ENCODE results near the gene ZNF750. TPM values are rescaled to one million over a fixed set of nuclear protein-coding genes. Genes with fewer than 3 reads are reported as not detected.

Gene ZNF750
- total RNA-seq, 1 experiment from 2014 or later: 0.14 TPM

GRCh38 chr17:82800885-82801284, 38.9 kb downstream of the ZNF750 start:
- CTCF ChIA-PET: no interaction called here
- peak overlapping the region; percentile 20 for H3K27ac Mint-ChIP-seq (ENCODE audit: unreplicated experiment)
- H3K27me3 ChIP-seq (replicated peaks; ENCODE audit: control insufficient read depth, insufficient read depth, low read length): no peaks in the 10 kb centered on the region
- H3K9me3 Mint-ChIP-seq (ENCODE audit: unreplicated experiment): peaks cover 14% of the 10 kb centered on the region
- H3K9me3 ChIP-seq: no peaks in the 10 kb centered on the region
- intact Hi-C loops (cut with micrococcal nuclease; ENCODE audit: unreplicated experiment): no loop called here
- no peaks in the 10 kb centered on the region for H3K4me1 ChIP-seq
- H3K27me3 Mint-ChIP-seq (ENCODE audit: insufficient read depth, unreplicated experiment): no peaks in the 10 kb centered on the region
- H3K36me3 Mint-ChIP-seq (ENCODE audit: insufficient read depth, unreplicated experiment): peaks cover 47% of the 10 kb centered on the region
- no peaks in the 10 kb centered on the region for H3K4me1 Mint-ChIP-seq (ENCODE audit: low read depth, unreplicated experiment)
- BruUV-seq (replicated peaks): no TSS peak
- no peak for DNase-seq
- POLR2A ChIA-PET: no interaction called here
- H3K4me3 Mint-ChIP-seq (ENCODE audit: unreplicated experiment): no peak overlapping the region
- no peak overlapping the region for H3K4me3 ChIP-seq (ENCODE audit: low read depth, low read length)
- no peak for TF ChIP-seq CTCF (IDR thresholded peaks at IDR 0.05; ENCODE audit: insufficient read depth in 1 of 2, low read depth in 1 of 2, low read length in 1 of 2, severe bottlenecking in 1 of 2, unreplicated experiment in 1 of 2)
- peaks cover 5% of the 10 kb centered on the region for H3K36me3 ChIP-seq (ENCODE audit: control insufficient read depth, insufficient read depth, low read length)

- intact Hi-C loops (cut with micrococcal nuclease; ENCODE audit: unreplicated experiment): loop anchor here (10.0 kb wide), 1 partner anchor 325 kb away; no protein-coding TSS in a partner anchor
- no peak for TF ChIP-seq CTCF (IDR thresholded peaks at IDR 0.05; ENCODE audit: insufficient read depth in 1 of 2, low read depth in 1 of 2, low read length in 1 of 2, severe bottlenecking in 1 of 2, unreplicated experiment in 1 of 2)
- H3K36me3 Mint-ChIP-seq (ENCODE audit: insufficient read depth, unreplicated experiment): peaks cover 47% of the 10 kb centered on the region
- H3K36me3 ChIP-seq (ENCODE audit: control insufficient read depth, insufficient read depth, low read length): peaks cover 5% of the 10 kb centered on the region
- H3K27me3 ChIP-seq (replicated peaks; ENCODE audit: control insufficient read depth, insufficient read depth, low read length): no peaks in the 10 kb centered on the region
- ChIA-PET POLR2A (no interaction called here), CTCF (no interaction called here)
- H3K4me3 Mint-ChIP-seq (ENCODE audit: unreplicated experiment): no peak overlapping the region
- no peaks in the 10 kb centered on the region for H3K4me1 Mint-ChIP-seq (ENCODE audit: low read depth, unreplicated experiment)
- DNase-seq: no peak
- BruUV-seq (replicated peaks): no TSS peak
- no peak overlapping the region for H3K27ac Mint-ChIP-seq (ENCODE audit: unreplicated experiment)
- H3K4me3 ChIP-seq (ENCODE audit: low read depth, low read length): no peak overlapping the region
- no peaks in the 10 kb centered on the region for H3K9me3 ChIP-seq
- peaks cover 14% of the 10 kb centered on the region for H3K9me3 Mint-ChIP-seq (ENCODE audit: unreplicated experiment)
- no peaks in the 10 kb centered on the region for H3K27me3 Mint-ChIP-seq (ENCODE audit: insufficient read depth, unreplicated experiment)
- H3K4me1 ChIP-seq: no peaks in the 10 kb centered on the region
These were observed 40.2 kb downstream of the ZNF750 start for GRCh38 chr17:82799591-82799990.

GRCh38 chr17:82798752-82799151, 41.1 kb downstream of the ZNF750 start:
- no peak overlapping the region for H3K27ac Mint-ChIP-seq (ENCODE audit: unreplicated experiment)
- no peak overlapping the region for H3K4me3 ChIP-seq (ENCODE audit: low read depth, low read length)
- H3K9me3 ChIP-seq: no peaks in the 10 kb centered on the region
- no peaks in the 10 kb centered on the region for H3K4me1 ChIP-seq
- no peaks in the 10 kb centered on the region for H3K27me3 Mint-ChIP-seq (ENCODE audit: insufficient read depth, unreplicated experiment)
- peaks cover 47% of the 10 kb centered on the region for H3K36me3 Mint-ChIP-seq (ENCODE audit: insufficient read depth, unreplicated experiment)
- no TSS peak for BruUV-seq (replicated peaks)
- H3K27me3 ChIP-seq (replicated peaks; ENCODE audit: control insufficient read depth, insufficient read depth, low read length): no peaks in the 10 kb centered on the region
- peaks cover 5% of the 10 kb centered on the region for H3K36me3 ChIP-seq (ENCODE audit: control insufficient read depth, insufficient read depth, low read length)
- no peak overlapping the region for H3K4me3 Mint-ChIP-seq (ENCODE audit: unreplicated experiment)
- peaks cover 14% of the 10 kb centered on the region for H3K9me3 Mint-ChIP-seq (ENCODE audit: unreplicated experiment)
- H3K4me1 Mint-ChIP-seq (ENCODE audit: low read depth, unreplicated experiment): no peaks in the 10 kb centered on the region
- intact Hi-C loops (cut with micrococcal nuclease; ENCODE audit: unreplicated experiment): loop anchor here (10.0 kb wide), 1 partner anchor 324 kb away; no protein-coding TSS in a partner anchor
- POLR2A ChIA-PET: no interaction called here
- DNase-seq: no peak
- TF ChIP-seq CTCF (IDR thresholded peaks at IDR 0.05; ENCODE audit: insufficient read depth in 1 of 2, low read depth in 1 of 2, low read length in 1 of 2, severe bottlenecking in 1 of 2, unreplicated experiment in 1 of 2): no peak
- CTCF ChIA-PET: no interaction called here
